Spleen (tissue), 11 donors: ENCODE measurements around the gene EMC10. TPM values are rescaled to one million over a fixed set of nuclear protein-coding genes. Genes with fewer than 3 reads are reported as not detected.
A peak's percentile ranks its signal among the peaks of the same experiment; 100 is the strongest.

Experiments used
- DNase-seq: peaks from one replicate; pipeline ENCODE4 v3.0.0-alpha.2; 2020
- H3K27ac ChIP-seq, 8 donors: fragments of 200-600 bp; sonication (generic) in 7 of 8; 1 replicate in 4 of 8; 2 replicates in 4 of 8; pipeline versions ENCODE4 v1.5.0 to v1.8.0; 2016 to 2021; ENCODE audit warnings: inconsistent platforms in 4 of 8, mild to moderate bottlenecking in 4 of 8, moderate library complexity in 1 of 8
- H3K27me3 ChIP-seq, 7 donors: fragments of 200-600 bp; sonication (generic) in 6 of 7; replicated peaks in 1 of 7; 1 replicate in 4 of 7; 2 replicates in 3 of 7; pipeline versions ENCODE4 v1.5.0 to v1.8.0; 2016 to 2021; ENCODE audit warnings: inconsistent platforms in 3 of 7, mild to moderate bottlenecking in 1 of 7
- H3K36me3 ChIP-seq, 6 donors: fragments of 200-600 bp; sonication (generic) in 5 of 6; 1 replicate in 4 of 6; 2 replicates in 2 of 6; pipeline versions ENCODE4 v1.5.0 to v1.8.0; 2016 to 2021; ENCODE audit warnings: inconsistent platforms in 2 of 6
- H3K4me1 ChIP-seq, 6 donors: fragments of 200-600 bp; sonication (generic) in 5 of 6; 1 replicate in 3 of 6; 2 replicates in 3 of 6; pipeline versions ENCODE4 v1.5.0 to v1.8.0; 2016 to 2021; ENCODE audit warnings: inconsistent platforms in 3 of 6
- H3K4me3 ChIP-seq, 8 donors: fragments of 200-600 bp; sonication (generic) in 7 of 8; 1 replicate in 4 of 8; 2 replicates in 4 of 8; pipeline versions ENCODE4 v1.5.0 to v1.8.0; 2016 to 2021; ENCODE audit warnings: inconsistent platforms in 4 of 8, mild to moderate bottlenecking in 4 of 8, moderate library complexity in 2 of 8
- H3K9me3 ChIP-seq, 8 donors: fragments of 200-600 bp; sonication (generic) in 7 of 8; 1 replicate in 4 of 8; 2 replicates in 4 of 8; pipeline versions ENCODE4 v1.5.0 to v1.8.0; 2016 to 2021; ENCODE audit warnings: inconsistent platforms in 4 of 8
- CTCF ChIP-seq, 11 experiments: fragments of 200-600 bp in 7 of 11; fragments of 450-650 bp in 4 of 11; sonication (generic) in 4 of 11; IDR thresholded peaks in 8 of 11; conservative IDR thresholded peaks in 3 of 11; 1 replicate in 7 of 11; 2 replicates in 4 of 11; pipeline versions ENCODE4 v1.4.0 to v1.8.0; 2016 to 2021; ENCODE audit warnings: antibody characterized with exemption in 11 of 11, inconsistent platforms in 4 of 11, mild to moderate bottlenecking in 1 of 11
- POLR2A ChIP-seq, 3 donors: fragments of 450-650 bp; IDR thresholded peaks; one replicate each; pipeline ENCODE4 v1.5.1; 2017; ENCODE audit warnings: antibody characterized with exemption in 3 of 3, mild to moderate bottlenecking in 1 of 3
- POLR2AphosphoS5 ChIP-seq, 3 donors: sonication (generic); formaldehyde crosslinking; IDR thresholded peaks; one replicate each; pipeline ENCODE4 v1.5.1; 2017; ENCODE audit warnings: antibody characterized with exemption in 3 of 3
- WGBS, 5 donors: extraction: QIAGEN DNeasy Blood & Tissue Kit in 3 of 5; methylation state at CpG; one replicate each; pipeline versions ENCODE4 v1.1.5 to v1.1.7; 2013 to 2018; 5-methylcytosine and 5-hydroxymethylcytosine counted together
- intact Hi-C: fragments of 100-400 bp; cut with DNase I; formaldehyde crosslinking; loops from one replicate; pipeline ENCODE4 v1.15.0; 2023; ENCODE audit warnings: low total_unique reads
- polyA plus RNA-seq, 3 donors: library from polyadenylated mRNA; stranded (reverse); fragments of 200-250 nt; gene quantifications; one replicate each; pipeline ENCODE4 v1.2.1, GENCODE V29; 2013
- total RNA-seq, 7 donors: library from RNA; depleted of rRNA in 3 of 7; stranded (reverse); fragments of >200 nt in 3 of 7; fragmentation: NEBNext Ultra II Directional in 4 of 7; extraction: Animal tissue kit (Norgen Biotek cat#: 25700) in 4 of 7; gene quantifications; one replicate each; pipeline versions ENCODE4 v1.1.0 to v1.2.1, GENCODE V29; 2016 to 2021
- donor health status: healthy with polysubstance abuse.
- donor health status: DM: no; HTN: no; CAD: no; lungs with moderate emphysema.
- donor health status: DM: no; HTN: no; CAD: no.
- donor health status: Bipolar disorder and iron deficiency.
- donor health status: healthy.
- donor health status: DM: no; HTN: no; CAD: no.
- donor health status: DM: yes; HTN: yes; CAD: no.

Gene EMC10
- total and polyA plus RNA-seq, 10 donors = 31.0 to 72.6 (median 60.1) TPM

DNA sequence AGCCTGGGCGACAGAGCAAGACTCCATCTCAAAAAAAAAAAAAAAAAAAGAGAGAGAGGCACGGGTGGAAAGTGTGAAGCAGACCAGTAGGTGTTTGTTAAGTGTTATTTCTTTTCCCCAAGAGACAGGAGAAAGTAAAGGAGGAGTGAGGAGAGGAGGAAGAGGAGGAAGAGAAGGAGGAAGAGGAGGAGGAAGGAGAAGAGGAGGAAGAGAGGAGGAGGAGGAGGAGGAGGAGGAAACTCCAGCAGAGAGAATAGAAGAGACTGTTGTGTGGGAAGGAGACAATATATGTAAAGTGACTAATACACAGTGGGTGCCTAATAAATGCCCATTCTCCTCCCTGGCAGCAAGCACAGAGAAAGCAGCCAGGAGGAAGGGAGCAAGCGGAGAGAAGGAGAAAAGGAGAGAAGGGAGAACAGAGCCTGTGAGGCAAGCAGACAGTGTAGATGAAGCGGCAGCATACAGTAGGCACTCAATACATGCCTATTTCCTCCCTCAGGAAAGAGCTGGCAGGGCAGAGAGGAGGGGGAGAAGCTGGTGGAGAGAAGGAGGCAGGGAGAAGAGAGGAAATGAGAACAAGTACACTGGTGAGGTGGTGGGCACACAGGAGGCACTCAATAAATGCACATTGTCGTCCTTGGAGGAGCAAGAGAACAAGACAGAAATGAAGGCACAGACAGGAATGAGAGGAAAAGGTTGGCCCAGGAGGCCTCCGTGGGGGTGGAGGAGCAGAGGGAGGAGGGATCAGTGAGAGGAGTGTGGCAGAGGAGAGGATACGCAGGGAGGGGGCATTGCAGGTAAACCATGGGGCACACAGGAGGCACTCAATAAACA is 18.1 kb downstream of the EMC10 start:
- peaks cover 0 to 8% (median 0%) of the 10 kb centered on the region in 7 donors for H3K27me3 ChIP-seq
- peak; percentile 14 for DNase-seq
- intact Hi-C loops = no loop called here

DNA sequence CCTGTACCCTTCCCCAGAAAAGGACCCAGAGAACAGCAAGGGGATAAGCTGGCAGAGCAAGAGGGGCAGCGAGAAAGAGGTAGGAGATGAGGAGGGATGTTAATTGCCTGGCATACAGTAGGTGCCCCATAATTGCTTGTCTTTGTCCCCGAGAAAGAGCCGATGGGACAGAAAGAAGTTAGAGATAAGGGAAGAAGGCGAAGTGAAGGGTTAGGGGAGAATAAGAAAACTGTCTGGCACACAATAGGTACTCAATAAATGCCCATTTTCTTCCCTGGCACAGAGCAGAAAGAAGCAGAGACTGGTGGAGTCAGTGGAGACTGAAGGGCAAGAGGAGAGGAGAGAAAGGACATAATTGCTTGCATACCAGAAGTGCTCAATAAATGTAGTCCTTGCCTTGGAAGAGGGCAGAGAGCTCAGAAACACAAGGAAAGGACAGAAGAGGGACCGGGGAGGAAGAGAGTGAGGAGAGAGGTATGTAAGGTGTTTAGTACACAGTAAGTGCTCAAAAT is 18.8 kb downstream of the EMC10 start:
- H3K4me3 ChIP-seq = no peak overlapping the region
- intact Hi-C loops = no loop called here
- WGBS, 5 donors = 90 to 97% (median 91%) methylated on average over 5 of the region's 5 CpGs
- peaks cover 0 to 22% (median 11%) of the 10 kb centered on the region in 6 donors for H3K4me1 ChIP-seq
- H3K36me3 ChIP-seq = peaks cover 0 to 9% (median 2%) of the 10 kb centered on the region in 6 donors
- TF ChIP-seq POLR2AphosphoS5 (IDR thresholded peaks at IDR 0.05) = no peak
- no peak for TF ChIP-seq CTCF (IDR thresholded peaks at IDR 0.05 in 8 of 11, conservative IDR thresholded peaks at IDR 0.05 in 3 of 11)
- no peak for TF ChIP-seq POLR2A (IDR thresholded peaks at IDR 0.05)
- no peak overlapping the region for H3K27ac ChIP-seq
- no peaks in the 10 kb centered on the region for H3K9me3 ChIP-seq
- no peak for DNase-seq
- peaks cover 0 to 8% (median 0%) of the 10 kb centered on the region in 7 donors for H3K27me3 ChIP-seq

More for the DNA sequence above, 18.1 kb downstream of the EMC10 start:
- WGBS, 5 donors = 61 to 74% (median 68%) methylated on average over 6 to 7 of the region's 7 CpGs
- Histone ChIP-seq H3K4me3 (no peak overlapping the region), H3K36me3 (peaks cover 0 to 11% (median 2%) of the 10 kb centered on the region in 6 donors), H3K9me3 (no peaks in the 10 kb centered on the region), H3K27ac (no peak overlapping the region), H3K4me1 (peaks cover 0 to 25% (median 11%) of the 10 kb centered on the region in 6 donors)
- TF ChIP-seq POLR2AphosphoS5 (IDR thresholded peaks at IDR 0.05) (no peak), CTCF (IDR thresholded peaks at IDR 0.05 in 8 of 11, conservative IDR thresholded peaks at IDR 0.05 in 3 of 11) (no peak), POLR2A (IDR thresholded peaks at IDR 0.05) (no peak)

GRCh38 chr19:50496189-50497021 is 20.1 kb downstream of the EMC10 start:
- Histone ChIP-seq H3K9me3 (no peaks in the 10 kb centered on the region), H3K27ac (no peak overlapping the region), H3K36me3 (peaks cover 0 to 4% (median 0%) of the 10 kb centered on the region in 6 donors), H3K4me1 (peaks cover 0 to 11% (median 6%) of the 10 kb centered on the region in 6 donors), H3K4me3 (no peak overlapping the region), H3K27me3 (no peaks in the 10 kb centered on the region)
- 81 to 87% (median 82%) methylated on average over 25 to 30 of the region's 30 CpGs for WGBS, 5 donors
- intact Hi-C loops = no loop called here
- DNase-seq = peak; percentile 45
- TF ChIP-seq POLR2AphosphoS5 (IDR thresholded peaks at IDR 0.05) (peak in 1 of 3 donors; percentile 44), POLR2A (IDR thresholded peaks at IDR 0.05) (no peak)

DNA sequence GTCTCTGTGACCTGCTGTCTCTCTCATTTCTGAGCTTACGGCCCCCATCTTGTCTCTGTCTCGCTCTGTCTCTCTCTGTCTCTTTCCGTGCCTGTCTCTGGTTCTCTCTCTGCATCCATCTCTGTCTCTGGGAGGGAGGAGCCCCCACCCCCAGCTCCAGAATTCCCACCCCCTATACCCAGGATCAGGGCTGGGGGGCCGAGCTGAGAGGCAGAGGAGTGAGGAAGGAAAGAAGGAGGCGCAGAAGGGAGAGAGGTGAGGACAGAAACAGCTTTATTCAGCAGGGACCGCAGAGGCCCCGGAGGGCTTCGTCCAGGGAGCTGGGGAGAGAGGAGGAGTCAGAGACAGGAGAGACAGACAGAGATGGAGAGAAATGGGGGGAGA is 20.7 kb downstream of the EMC10 start:
- no peak for TF ChIP-seq CTCF (IDR thresholded peaks at IDR 0.05 in 8 of 11, conservative IDR thresholded peaks at IDR 0.05 in 3 of 11)
- TF ChIP-seq POLR2AphosphoS5 (IDR thresholded peaks at IDR 0.05) = no peak
- TF ChIP-seq POLR2A (IDR thresholded peaks at IDR 0.05) = no peak
- Histone ChIP-seq H3K4me3 (no peak overlapping the region), H3K27ac (no peak overlapping the region), H3K9me3 (no peaks in the 10 kb centered on the region), H3K4me1 (peaks cover 0 to 4% (median 2%) of the 10 kb centered on the region in 6 donors), H3K27me3 (no peaks in the 10 kb centered on the region), H3K36me3 (peaks cover 0 to 4% (median 0%) of the 10 kb centered on the region in 6 donors)
- DNase-seq = peak; percentile 33
- intact Hi-C loops = no loop called here
- 70 to 85% (median 83%) methylated on average over 8 of the region's 8 CpGs for WGBS, 5 donors
